T-helper 2 cell (primary cell): ENCODE measurements around the gene SLC9A3.
"Not testable (repeated sequence)": the region's sequence is repeated elsewhere in the genome, so short reads cannot be mapped to it uniquely, and the experiment has no call there.

ENCODE experiments used
- DNase-seq, 5 experiments: peaks; one replicate each; pipeline versions ENCODE4 v3.0.0 to v3.0.0-alpha.2; 2012 to 2022
- total RNA-seq, 2 donors: gene quantifications; one replicate each; lab custom pipeline; 2026; lab: John Stamatoyannopoulos, UW

The SLC9A3 gene
- 0.07 to 0.31 reads per million in 2 donors for total RNA-seq

DNA sequence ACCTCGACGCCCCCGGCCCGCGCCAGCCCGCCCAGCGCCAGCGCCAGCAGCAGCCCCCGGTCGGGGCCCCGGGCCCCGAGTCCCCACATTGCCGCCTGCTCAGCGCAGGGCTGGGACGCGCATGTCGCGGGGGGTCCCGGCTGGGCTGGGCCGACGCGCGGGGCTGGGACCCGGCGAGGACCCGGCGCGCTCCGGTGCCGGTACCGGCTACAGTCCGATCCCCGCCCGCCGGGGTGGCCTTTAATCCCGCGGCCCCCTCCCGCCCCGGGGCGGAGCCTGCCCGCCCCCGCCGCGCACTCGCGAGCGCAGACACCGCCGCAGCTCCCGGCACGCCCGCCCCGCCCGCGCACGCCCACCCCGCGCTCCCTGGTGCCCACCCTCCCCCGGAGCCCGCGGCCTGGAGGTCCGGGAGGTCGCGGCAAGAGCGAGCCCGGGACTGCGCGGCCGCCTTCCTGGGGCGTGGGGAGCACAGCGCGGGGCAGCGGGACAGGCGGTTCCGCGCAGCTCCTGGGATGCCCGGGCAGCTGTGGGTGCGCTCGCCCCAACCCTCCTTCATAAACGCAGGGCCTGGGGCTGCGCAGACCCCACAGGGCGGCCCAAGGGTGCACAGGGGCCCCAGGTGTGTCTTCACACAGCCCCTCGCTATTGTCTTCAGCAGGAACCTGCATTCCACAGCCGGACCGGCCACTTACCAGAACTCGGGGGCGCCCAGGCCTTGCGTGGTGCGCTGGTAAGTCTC is at the start of gene SLC9A3:
TSS of gene SLC9A3 (minus strand) at position 216 of the 739 bp plus-strand sequence.
- no peak for DNase-seq

DNA sequence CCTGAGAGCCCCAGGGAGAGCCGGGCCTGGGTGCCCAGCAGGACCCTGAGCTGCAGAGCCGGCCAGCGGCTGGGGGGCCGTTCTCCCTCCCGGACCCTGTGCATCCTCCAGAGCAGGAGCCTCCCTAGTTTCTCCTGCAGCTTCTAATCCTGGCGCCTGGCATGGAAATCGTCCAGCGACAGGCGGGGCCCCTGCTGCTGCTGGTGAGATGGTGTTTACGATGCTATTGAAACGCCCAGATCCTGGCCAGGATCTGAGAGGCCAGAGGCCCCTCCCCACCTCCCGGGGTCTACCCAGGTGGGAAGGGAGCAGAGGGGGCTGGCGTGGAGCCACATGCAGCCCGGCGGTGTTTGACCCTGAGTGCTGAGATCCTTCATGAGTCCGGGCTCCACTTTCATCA is 49.7 kb upstream of the SLC9A3 start:
- no peak for DNase-seq

DNA sequence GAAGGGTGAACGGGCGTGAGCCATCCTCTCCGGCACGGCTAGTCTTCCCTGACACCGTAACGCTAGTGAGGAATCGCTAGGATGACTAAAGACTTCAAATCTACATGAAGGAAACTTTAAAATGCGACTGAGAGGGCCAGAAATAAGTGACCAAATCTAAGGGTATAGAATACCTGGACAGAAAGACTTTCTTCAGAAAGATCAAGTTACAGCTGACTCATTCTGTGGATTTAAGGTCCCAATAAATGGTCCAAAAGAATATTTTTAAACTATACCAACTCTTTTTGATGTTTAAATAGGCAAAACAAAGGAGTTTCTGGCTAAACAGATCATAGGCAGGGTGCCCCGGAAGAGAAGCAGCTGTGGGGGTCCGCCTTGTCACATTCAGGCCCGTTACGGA is 49.0 kb upstream of the SLC9A3 start:
- DNase-seq: no peak

DNA sequence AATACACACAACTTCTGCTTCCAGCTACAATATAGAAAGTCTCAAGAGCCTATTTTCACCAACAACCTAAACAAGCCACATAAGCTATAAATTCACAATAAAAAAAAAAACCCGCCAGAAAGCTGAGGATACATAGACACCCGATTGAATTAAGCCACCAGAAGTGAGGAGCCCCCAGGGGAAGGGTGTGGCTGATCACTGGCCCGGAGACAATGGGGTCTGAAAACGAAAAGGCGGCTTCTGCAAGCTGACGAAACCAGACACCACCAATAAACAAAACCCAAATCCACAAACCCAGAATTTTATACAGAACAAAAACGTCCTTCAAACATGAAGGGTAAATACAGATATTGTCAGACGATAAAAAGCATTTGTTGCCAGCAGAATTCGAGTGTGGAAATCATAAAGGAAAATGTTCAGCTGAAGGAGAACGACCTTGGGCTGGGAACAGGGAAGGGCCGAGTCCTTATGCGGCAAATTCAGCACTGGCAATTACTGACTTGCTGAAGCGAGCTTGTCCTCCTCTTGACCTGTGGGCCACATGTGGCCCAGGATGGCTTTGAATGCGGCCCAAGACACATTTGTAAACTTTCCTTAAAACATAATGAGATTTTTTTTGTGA is 48.3 kb upstream of the SLC9A3 start:
- DNase-seq: no peak

DNA sequence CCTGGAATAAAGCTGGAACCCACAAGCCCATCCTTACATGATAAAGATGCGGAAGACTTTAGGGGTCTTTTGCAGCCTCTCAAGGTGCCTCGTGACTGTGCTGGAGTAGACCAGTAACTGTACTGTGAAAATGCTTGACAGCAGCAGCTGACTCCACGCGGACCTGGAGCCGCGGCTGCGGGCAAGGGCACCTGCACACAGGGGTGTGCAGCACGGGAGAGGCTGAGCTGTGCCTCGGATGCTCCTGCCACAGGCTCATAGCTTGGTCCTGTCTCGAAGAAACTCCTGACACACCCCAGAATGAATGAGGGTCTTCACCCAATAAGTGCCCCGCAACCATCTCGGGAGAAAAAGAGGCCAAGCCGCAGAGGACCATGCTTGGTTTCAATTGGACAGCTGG is 47.5 kb upstream of the SLC9A3 start:
- no peak for DNase-seq

DNA sequence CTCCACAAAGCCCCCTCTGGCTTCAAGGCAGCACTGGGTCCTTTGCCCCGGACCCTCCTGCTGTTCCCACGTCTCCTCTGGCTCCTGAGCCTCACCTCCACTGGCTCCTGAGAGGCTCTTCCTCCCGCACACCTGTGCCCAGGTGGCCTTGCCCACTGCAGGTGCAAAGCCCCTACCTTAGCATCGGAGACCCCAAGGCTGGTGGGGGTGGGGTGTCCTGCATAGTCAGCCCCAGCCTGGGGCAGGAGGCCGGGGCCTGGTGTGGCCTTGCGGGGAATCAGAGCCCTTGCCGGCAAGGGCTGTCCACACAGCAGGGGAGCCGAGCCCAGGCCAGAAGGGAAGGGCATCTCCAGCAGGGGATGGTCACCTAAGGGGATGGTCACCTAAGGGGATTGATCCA is 46.6 kb upstream of the SLC9A3 start:
- DNase-seq: no peak

DNA sequence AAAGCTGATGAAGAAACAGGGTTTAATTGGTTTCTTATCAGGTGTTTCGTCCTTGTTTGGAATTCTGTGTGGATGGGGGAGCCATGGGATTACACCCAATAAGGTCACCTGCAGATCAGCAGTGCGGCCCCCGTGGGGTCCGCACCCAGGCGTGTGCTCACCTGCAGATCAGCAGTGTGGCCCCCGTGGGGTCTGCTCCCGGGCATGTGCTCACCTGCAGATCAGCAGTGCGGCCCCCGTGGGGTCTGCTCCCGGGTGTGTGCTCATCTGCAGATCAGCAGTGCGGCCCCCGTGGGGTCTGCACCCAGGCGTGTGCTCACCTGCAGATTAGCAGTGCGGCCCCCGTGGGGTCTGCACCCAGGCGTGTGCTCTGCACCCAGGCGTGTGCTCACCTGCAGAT is 46.2 kb upstream of the SLC9A3 start:
- no peak for DNase-seq

DNA sequence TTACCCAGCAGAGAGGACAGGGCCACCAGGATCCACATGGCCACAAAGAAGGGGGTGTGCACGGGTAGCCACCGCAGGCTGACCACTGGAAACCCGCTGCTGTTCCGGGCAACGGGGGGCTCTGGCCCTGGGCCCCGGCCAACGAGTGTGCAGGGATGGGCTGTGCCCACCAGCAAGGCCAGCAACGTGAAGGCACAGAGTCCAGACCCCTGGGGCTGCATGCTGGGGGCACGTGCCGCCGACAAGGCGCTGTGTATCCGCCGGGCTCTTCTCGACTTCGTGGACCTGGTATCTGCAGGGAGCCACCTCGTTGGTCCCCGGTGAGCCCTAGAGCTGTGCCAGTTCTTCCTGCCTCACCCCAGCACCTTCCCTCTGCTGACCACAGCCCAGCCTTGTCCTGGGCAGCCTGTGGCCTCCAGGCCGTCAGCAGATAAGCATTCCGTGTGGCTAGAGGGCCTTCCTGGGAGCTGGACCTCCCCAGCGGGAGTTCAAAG is 45.7 kb upstream of the SLC9A3 start:
- no peak for DNase-seq

DNA sequence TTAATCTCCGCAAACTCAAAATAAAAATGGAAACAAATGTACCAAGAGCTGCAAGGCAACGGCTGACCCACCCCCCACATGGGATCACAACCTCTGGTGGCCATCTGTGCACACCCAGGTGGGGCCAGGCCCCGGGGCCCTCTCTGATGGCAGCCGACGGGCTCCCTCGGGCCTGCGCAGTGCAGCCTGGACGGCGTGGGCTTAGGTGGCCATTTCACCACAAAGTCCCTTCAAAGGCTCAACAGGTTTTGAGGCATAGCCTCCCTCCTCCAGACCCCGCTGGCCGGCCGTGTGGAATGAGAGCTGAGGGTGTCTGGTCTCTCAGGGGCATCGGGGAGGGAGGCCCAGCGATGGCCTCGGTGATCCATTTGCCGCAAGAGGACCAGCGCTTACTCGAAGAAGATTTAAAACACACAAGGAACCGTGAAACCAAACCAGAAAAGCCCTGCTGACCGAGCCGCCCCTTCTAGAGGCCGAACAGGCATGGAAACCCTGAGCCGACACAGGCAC is 45.2 kb upstream of the SLC9A3 start:
- no peak for DNase-seq

DNA sequence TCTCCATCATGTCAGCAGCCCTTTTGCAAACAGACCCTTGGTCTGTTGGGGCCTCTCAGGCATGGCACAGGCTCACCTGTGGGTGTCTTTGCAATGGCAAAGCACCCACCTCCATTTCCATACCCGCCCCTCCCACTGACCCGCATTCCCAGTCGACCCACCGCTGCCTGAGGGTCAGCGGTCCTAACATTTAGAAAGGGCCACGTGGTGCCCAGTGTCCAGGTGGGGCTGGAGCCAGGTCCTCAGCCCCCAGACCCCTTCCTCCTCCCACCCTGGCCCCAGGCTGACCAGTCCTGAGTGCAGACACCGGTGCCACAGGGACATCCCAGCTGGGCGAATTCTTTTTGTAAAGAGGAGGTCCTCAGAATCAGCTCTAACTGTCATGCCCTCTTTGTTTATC is 44.6 kb upstream of the SLC9A3 start:
- DNase-seq: no peak

DNA sequence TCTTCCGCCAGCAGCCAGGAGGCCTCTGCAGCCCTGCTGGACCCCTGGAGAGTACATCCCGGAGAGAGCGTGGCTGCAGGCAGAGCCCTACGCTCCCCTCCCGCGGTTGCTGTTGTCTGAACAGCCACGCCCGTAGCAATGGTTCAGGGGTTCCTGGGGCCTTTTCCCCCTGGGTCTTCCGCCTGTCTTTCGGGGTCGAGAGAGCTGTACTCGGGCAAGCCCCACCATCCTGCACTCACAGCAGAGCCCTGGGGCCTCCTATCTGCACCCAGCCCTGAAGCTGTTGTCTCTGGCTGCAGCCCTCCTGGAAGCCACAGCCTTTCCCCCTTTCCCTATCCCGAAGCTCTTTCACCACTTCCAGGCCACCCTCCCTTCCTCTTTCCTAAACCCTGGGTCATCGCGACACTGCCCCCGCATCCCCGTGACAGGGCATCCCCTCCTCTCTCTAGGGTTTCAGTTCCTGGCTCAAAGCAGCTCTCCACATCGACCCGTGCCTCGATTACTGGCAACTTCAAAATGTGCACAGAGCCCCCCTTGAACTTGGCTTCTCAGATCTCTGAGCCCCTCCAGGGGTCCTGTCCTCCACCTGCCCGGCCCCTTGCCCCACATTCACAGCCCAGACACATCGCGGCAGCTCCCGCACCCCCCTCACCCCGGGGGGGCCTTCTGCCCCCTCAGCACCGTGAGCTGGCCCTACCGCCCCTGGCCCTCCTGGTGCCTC is 44.0 kb upstream of the SLC9A3 start:
- DNase-seq: no peak

DNA sequence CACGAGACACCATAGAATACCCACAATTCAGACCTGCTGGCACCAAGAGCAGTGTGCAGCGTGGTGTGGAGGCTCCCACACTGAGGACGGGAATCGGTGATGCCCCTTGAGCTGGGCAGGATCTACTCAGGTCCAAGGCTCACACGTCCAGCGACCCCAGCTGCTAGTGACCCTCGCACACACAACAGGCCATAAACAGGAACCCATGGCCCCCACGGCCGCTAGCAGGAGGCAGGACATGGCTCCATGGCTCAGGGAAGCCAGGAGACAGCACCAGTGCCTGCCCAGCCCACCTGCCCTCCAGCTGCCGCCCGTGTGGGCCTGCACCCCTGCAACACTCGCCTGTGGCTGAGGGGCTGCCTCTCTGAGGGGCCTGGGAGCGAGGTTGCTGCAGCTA is 43.4 kb upstream of the SLC9A3 start:
- no peak for DNase-seq

DNA sequence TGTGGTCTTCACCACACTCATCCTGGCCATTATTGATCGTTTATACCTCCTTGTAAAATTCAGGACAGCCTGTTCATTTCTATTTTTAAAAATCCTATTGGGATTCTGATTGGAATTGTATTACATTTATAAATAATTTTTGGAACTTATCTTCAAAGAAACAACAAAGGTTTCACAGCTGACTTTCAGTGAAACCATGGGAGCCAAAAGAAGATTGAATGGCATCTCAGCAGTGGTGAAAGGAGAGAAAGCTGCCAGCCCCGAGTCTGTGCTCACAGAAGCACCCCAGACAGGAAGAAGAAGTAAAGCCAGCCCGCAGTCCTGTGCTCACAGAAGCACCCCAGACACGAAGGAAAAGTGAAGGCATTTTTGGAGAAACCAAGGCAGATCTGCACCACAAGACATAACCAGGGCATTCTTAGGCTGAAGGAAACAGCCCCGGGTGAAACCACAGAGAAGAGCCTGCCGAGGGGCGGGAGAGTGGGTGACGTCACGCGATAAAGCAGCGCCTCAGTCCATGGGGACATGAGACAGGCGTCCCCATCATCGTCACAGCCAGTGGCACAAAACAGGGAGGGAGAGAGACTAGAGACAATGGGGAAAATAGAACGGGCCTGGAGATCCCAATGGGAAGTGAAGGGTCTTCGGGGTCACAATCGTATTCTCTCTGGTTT is 42.5 kb upstream of the SLC9A3 start:
- no peak for DNase-seq

DNA sequence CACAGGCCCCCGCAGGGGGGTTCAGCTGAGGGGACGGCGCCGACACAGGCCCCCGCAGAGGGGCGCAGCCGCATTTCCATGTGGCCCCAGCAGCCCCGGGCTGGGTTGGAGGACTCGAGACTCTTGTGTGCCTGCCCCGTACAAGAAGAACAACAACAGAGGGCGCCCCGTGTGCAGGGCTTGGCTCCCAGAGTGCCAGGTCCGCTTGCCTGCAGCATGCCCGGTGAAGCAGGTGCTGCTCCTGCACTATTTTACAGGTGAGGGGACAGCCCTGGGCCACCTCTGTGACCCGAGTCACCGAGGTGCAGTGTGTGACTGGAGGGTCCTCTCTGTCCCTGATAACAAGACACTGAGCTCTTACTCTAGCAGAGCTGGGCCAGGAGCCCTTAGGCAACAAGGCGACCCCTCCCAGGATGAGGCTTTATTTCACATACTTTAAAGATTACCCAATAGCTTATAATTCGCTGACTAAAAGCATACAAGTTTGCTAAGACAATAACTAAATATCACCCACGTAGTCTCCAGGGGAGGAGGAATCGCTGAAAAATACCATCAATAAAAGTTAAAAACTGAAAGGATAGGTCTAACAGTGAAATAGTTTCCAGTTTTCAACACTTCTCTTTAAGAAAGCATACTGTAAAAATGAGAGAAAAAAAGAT is 41.7 kb upstream of the SLC9A3 start:
- no peak for DNase-seq

DNA sequence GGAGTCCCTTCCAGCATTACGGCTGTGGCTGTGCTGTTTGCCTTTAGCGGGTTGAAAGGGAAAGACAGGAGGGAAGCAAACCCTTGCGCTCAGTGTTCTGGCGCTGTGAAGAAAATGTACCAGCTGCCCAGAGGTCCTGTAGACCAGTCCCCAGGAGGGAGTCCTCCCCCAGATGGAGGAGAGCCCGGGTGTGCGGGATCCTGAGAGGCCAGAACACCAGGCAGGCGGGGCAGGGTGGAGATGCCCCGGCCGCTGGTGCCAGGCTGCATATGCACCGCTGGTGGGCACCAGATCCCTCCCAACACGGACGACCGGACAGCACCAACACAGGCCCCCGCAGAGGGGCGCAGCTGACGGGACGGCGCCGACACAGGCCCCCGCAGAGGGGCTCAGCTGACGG is 37.2 kb upstream of the SLC9A3 start:
- DNase-seq: no peak

DNA sequence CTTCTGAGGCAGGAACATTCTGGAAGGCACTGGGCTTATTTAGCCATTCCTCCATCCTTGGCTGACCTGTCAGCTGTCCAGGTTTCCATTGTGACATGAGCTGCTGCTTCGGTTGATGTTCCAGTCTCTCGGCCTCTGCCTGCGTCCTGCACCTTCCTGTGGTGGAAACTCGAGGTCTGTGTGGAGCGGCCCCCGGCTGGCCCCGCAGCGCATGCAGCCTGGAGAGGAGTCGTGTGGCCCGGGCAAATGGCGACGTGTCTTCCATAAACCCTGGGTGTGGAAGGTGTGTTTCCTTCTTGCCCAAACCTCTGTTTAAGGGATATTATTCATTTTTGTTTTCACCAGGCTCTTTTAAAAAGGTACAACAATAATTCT is 36.5 kb upstream of the SLC9A3 start:
- DNase-seq: no peak

DNA sequence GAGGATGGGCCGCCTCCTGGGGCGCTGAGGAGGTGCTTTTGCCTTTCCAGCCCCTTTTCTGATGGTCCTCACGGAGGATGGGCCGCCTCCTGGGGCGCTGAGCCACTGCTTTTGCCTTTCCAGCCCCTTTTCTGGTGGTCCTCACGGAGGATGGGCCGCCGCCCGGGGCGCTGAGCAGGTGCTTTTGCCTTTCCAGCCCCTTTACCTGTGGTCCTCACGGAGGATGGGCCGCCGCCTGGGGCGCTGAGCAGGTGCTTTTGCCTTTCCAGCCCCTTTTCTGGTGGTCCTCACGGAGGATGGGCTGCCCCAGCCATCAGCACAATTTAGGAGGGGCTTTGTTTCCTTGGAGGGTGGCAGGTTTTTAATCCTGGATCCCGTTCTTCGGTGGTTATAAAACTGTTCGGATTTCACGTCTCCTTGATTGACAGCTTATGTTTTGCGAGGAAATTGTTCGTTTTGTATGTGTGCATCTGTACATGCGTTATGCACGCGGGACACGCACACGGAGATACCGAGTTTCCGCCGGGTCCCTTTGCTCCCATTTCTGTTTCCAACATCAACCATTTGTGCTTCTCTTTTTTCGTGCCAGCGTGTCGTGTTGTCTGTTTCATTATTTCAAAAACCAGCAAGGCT is 34.7 kb upstream of the SLC9A3 start:
- DNase-seq: no peak

DNA sequence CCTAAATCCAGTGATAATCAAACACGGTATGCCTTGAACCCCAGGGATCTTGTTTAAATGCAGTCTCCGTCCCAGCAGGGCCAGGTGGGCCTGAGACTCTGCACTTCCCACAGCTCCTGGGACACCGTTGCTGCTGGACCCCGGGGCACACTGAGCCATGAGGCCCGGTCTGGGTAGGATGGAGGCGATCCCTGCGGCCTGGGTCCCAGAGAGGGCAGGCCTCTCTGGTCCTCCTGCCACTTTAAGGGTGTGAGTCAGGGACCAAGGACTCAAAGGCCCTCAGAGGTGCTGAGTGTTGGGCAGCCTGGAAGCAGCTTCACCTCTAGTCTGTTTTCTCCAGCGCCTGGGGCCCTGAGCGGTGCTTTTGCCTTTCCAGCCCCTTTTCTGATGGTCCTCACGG is 34.1 kb upstream of the SLC9A3 start:
- DNase-seq: no peak

DNA sequence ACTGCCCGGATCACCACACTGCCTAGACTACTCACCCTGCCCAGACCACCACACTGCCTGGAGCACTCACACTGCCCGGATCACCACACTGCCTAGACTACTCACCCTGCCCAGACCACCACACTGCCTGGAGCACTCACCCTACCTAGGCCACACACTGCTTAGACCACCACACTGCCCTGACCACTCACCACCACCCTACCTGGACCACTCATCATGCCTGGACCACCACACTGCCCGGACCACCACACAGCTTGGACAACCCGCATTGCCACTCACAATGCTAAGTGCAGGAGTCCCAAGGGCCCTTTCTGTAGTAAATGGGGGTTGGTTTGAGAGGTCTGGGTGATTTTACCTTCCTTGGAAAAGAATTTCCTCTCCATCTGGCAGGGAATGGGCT is 33.7 kb upstream of the SLC9A3 start:
- not testable (repeated sequence) for DNase-seq

DNA sequence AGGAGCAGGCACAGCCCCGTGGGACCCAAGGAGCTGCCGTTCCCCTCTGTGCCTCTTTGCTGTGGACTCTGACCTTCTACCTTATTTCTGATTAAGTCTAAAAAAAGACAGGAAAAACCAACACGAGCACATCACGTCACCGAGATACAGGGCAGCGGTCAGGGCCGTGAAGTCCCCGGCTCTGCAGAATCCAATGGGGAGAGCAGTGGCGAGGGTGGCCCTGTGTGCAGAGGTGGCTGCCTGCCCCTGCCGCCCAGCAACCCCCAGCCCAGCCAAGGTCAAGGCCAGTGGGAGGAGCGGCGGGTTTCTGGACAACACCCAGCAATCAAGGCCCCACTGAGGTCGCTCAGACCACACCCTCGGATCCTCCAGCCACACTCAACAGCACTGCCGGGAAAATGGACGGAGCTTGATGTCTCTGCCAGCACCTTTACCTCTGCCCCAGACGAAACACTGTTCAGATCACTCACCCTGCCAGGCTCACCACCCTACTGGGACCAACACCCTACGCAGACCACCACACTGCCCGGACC is 32.7 kb upstream of the SLC9A3 start:
- no peak for DNase-seq

DNA sequence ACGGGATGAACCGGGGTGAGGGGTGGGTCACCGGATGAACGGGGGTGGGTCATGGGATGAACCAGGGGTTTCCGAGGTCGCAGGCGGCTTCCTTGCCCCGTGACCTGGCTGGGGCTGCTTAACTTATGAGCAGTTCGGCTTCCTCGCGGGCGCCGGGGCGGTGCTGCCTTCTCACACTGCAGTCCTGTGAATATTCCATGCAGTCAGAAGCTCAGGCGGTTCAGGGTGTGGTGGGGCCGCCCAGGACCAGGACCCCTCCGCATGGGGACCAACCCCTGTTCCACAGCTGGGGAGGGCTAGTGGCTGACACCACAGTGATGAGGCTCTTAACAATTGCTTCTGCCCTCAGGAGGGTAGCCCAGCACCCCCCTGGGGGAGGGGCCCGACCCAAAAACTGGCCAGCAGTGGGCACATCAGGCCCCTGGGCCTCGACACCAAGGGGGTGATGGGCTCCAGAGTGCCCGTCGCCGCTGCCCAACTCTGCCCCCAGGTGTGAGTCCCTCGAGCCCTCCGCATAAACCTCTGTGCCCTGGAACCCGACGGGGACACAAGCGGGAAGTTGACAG is 30.9 kb upstream of the SLC9A3 start:
- no peak for DNase-seq
